HG03064 (cell line): Measurements from ENCODE around the gene RPS23.
"Not testable (repeated sequence)": the region's sequence is repeated elsewhere in the genome, so short reads cannot be mapped to it uniquely, and the experiment has no call there.

Source experiments
- ATAC-seq: cut with Tn5 transposase; IDR thresholded peaks from one replicate; pipeline ENCODE4 v1.9.1; 2021; ENCODE audit warnings: low read depth; ENCODE audit not compliant: unreplicated experiment

Gene RPS23

GRCh38 chr5:82290908-82291307, 12.8 kb upstream of the RPS23 start:
- no peak for ATAC-seq

GRCh38 chr5:82290005-82290404, 11.9 kb upstream of the RPS23 start:
- no peak for ATAC-seq

- ATAC-seq, result no peak
Measured at GRCh38 chr5:82287625-82288024, 9.5 kb upstream of the RPS23 start.

- no peak for ATAC-seq
Measured at GRCh38 chr5:82285206-82285605, 7.1 kb upstream of the RPS23 start.

- ATAC-seq, result no peak
Measured at GRCh38 chr5:82283893-82284292, 5.7 kb upstream of the RPS23 start.

GRCh38 chr5:82278711-82279370, 687 bp upstream of the RPS23 start:
- no peak for ATAC-seq

- no peak for ATAC-seq
Measured at GRCh38 chr5:82277613-82277986, 554 bp downstream of the RPS23 start.

- ATAC-seq, result no peak
Measured at GRCh38 chr5:82276800-82277612, 1.1 kb downstream of the RPS23 start.

GRCh38 chr5:82275216-82275664, 2.9 kb downstream of the RPS23 start:
- ATAC-seq, result no peak

- ATAC-seq, result no peak
Measured at GRCh38 chr5:82274343-82275211, 3.6 kb downstream of the RPS23 start.

- not testable (repeated sequence) for ATAC-seq
Measured at GRCh38 chr5:82273426-82273825, 4.7 kb downstream of the RPS23 start.

GRCh38 chr5:82272571-82273356, 5.4 kb downstream of the RPS23 start:
- not testable (repeated sequence) for ATAC-seq

- ATAC-seq, result not testable (repeated sequence)
Measured at GRCh38 chr5:82269363-82269762, 8.8 kb downstream of the RPS23 start.

- not testable (repeated sequence) for ATAC-seq
Measured at GRCh38 chr5:82267297-82267933, 10.7 kb downstream of the RPS23 start.

GRCh38 chr5:82265047-82265446, 13.1 kb downstream of the RPS23 start:
- no peak for ATAC-seq

- ATAC-seq, result no peak
Measured at GRCh38 chr5:82259172-82259800, 18.9 kb downstream of the RPS23 start.

GRCh38 chr5:82257729-82258128, 20.4 kb downstream of the RPS23 start:
- no peak for ATAC-seq

- no peak for ATAC-seq
Measured at GRCh38 chr5:82257247-82257646, 20.9 kb downstream of the RPS23 start.

GRCh38 chr5:82255844-82256243, 22.3 kb downstream of the RPS23 start:
- no peak for ATAC-seq
